Globus pallidus (tissue), 1 donor: ENCODE results near the gene TMA16.
"Not testable (repeated sequence)": the region's sequence is repeated elsewhere in the genome, so short reads cannot be mapped to it uniquely, and the experiment has no call there.

Experiments
- DNase-seq: peaks from one replicate; pipeline ENCODE4 v3.0.0-alpha.2; 2015; ENCODE audit warnings: low spot score

Gene TMA16

GRCh38 chr4:163494360-163495241 lies at the start of gene TMA16:
Gene TMA16, plus strand, starts transcription at chr4:163494690. Its CDS starts 112 bp downstream, at chr4:163494802.
- DNase-seq = peak; percentile 78

- DNase-seq = not testable (repeated sequence)
Measured at GRCh38 chr4:163447023-163447422, 47.5 kb upstream of the TMA16 start.

- no peak for DNase-seq
Measured at GRCh38 chr4:163447481-163447880, 47.0 kb upstream of the TMA16 start.

GRCh38 chr4:163448540-163449203 lies 45.8 kb upstream of the TMA16 start:
- DNase-seq = no peak

- no peak for DNase-seq
Measured at GRCh38 chr4:163462556-163462955, 31.9 kb upstream of the TMA16 start.

- no peak for DNase-seq
Measured at GRCh38 chr4:163467082-163467770, 27.3 kb upstream of the TMA16 start.

- no peak for DNase-seq
Measured at GRCh38 chr4:163470391-163470790, 24.1 kb upstream of the TMA16 start.

- no peak for DNase-seq
Measured at GRCh38 chr4:163473130-163473529, 21.4 kb upstream of the TMA16 start.

- DNase-seq = no peak
Measured at GRCh38 chr4:163473576-163473975, 20.9 kb upstream of the TMA16 start, which contains the start of gene TKTL2. Gene TKTL2, minus strand, starts transcription at chr4:163473754. Its CDS starts 20 bp downstream, at chr4:163473734.

GRCh38 chr4:163474027-163474426 lies 20.5 kb upstream of the TMA16 start:
- DNase-seq = no peak

GRCh38 chr4:163476761-163477438 lies 17.6 kb upstream of the TMA16 start:
- DNase-seq = no peak

- DNase-seq = peak; percentile 20
Measured at GRCh38 chr4:163482190-163482589, 12.3 kb upstream of the TMA16 start.

GRCh38 chr4:163484906-163485305 lies 9.6 kb upstream of the TMA16 start:
- DNase-seq = peak; percentile 42

- DNase-seq = no peak
Measured at GRCh38 chr4:163485589-163485988, 8.9 kb upstream of the TMA16 start.

GRCh38 chr4:163486321-163486720 lies 8.2 kb upstream of the TMA16 start:
- DNase-seq = no peak

- no peak for DNase-seq
Measured at GRCh38 chr4:163489929-163490328, 4.6 kb upstream of the TMA16 start.

- peak; percentile 36 for DNase-seq
Measured at GRCh38 chr4:163492951-163493504, 1.5 kb upstream of the TMA16 start.

- peak; percentile 44 for DNase-seq
Measured at GRCh38 chr4:163493643-163494359, 689 bp upstream of the TMA16 start.

GRCh38 chr4:163495900-163496299 lies 1.4 kb downstream of the TMA16 start:
- no peak for DNase-seq

GRCh38 chr4:163500586-163500985 lies 6.1 kb downstream of the TMA16 start:
- DNase-seq = no peak

- DNase-seq = no peak
Measured at GRCh38 chr4:163505374-163505773, 10.9 kb downstream of the TMA16 start.
